OCI-LY1 (cell line): Measurements from ENCODE around the gene STAC.

Experiments used
- EZH2 ChIP-seq: fragments of 200-600 bp; sonication (generic), shearing (Covaris generic); IDR thresholded peaks from 2 replicates; pipeline ENCODE4 v1.8.0; 2017; ENCODE audit warnings: borderline replicate concordance, mixed run types, mild to moderate bottlenecking, antibody characterized with exemption, low read length, moderate library complexity, mixed read lengths
- TF ChIP-seq, protein P1 (sequence below): fragments of 200-600 bp; sonication (generic), shearing (Covaris generic); IDR thresholded peaks from 2 replicates; pipeline ENCODE4 v1.5.1; 2017; ENCODE audit warnings: mild to moderate bottlenecking, antibody characterized with exemption, low read length, moderate library complexity, mixed read lengths

DNA sequence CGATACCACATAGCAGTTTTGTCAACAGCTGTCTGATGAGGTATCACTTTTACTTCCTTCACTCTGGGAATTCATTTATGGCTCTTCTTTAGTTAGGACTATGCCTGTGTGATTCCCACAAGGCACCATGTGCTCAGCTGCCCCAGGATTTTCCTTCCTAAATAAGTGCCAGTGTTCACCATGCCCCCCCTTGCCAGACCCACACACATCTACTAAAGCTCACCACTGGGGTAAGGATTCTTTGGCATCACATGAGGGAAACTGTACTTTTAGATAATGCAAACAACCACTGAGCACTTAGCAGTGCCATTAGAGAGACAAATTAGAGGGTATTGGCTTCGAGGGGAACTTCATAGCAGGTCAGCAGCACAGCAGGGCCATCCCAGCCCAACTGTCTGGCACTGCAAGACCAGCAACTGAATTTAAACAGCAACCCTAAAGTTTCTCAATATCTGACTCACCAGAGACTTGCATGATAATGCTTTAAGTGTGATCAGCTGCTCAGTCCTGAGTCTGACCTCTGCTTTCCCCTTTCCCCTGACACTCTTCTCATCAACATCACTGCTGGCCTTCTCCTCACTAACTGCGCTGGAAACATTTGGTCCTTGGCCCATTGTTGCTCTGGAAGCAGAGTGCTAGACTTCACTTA, 114.3 kb downstream of the STAC start:
- TF ChIP-seq EZH2 = no peak
- TF ChIP-seq, protein P1, sequence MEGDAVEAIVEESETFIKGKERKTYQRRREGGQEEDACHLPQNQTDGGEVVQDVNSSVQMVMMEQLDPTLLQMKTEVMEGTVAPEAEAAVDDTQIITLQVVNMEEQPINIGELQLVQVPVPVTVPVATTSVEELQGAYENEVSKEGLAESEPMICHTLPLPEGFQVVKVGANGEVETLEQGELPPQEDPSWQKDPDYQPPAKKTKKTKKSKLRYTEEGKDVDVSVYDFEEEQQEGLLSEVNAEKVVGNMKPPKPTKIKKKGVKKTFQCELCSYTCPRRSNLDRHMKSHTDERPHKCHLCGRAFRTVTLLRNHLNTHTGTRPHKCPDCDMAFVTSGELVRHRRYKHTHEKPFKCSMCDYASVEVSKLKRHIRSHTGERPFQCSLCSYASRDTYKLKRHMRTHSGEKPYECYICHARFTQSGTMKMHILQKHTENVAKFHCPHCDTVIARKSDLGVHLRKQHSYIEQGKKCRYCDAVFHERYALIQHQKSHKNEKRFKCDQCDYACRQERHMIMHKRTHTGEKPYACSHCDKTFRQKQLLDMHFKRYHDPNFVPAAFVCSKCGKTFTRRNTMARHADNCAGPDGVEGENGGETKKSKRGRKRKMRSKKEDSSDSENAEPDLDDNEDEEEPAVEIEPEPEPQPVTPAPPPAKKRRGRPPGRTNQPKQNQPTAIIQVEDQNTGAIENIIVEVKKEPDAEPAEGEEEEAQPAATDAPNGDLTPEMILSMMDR = no peak
